Measurements from ENCODE around the gene RNF8.
"Not testable (repeated sequence)": the region's sequence is repeated elsewhere in the genome, so short reads cannot be mapped to it uniquely, and the experiment has no call there.

The RNF8 gene

GRCh38 chr6:37391120-37391519, 37.3 kb downstream of the RNF8 start:
- Histone ChIP-seq H3K9me3 (ENCODE audit: insufficient read depth, low read depth, low read length) (no peaks in the 10 kb centered on the region), H3K27ac (ENCODE audit: low read length) (no peak overlapping the region), H3K9ac (ENCODE audit: low read depth, low read length) (no peak overlapping the region), H3K36me3 (ENCODE audit: insufficient read depth, low read depth, low read length) (peaks cover 67% of the 10 kb centered on the region), H3K4me1 (ENCODE audit: insufficient read depth, low read length) (no peaks in the 10 kb centered on the region), H3K27me3 (ENCODE audit: insufficient read depth, low read length) (no peaks in the 10 kb centered on the region), H3K4me3 (ENCODE audit: low read length) (no peak overlapping the region)

GRCh38 chr6:37392821-37393220, 39.0 kb downstream of the RNF8 start:
- H3K9ac ChIP-seq (ENCODE audit: low read depth, low read length) = no peak overlapping the region
- no peaks in the 10 kb centered on the region for H3K4me1 ChIP-seq (ENCODE audit: insufficient read depth, low read length)
- peaks cover 52% of the 10 kb centered on the region for H3K36me3 ChIP-seq (ENCODE audit: insufficient read depth, low read depth, low read length)
- H3K27ac ChIP-seq (ENCODE audit: low read length) = no peak overlapping the region
- no peaks in the 10 kb centered on the region for H3K9me3 ChIP-seq (ENCODE audit: insufficient read depth, low read depth, low read length)
- no peak overlapping the region for H3K4me3 ChIP-seq (ENCODE audit: low read length)
- H3K27me3 ChIP-seq (ENCODE audit: insufficient read depth, low read length) = no peaks in the 10 kb centered on the region

DNA sequence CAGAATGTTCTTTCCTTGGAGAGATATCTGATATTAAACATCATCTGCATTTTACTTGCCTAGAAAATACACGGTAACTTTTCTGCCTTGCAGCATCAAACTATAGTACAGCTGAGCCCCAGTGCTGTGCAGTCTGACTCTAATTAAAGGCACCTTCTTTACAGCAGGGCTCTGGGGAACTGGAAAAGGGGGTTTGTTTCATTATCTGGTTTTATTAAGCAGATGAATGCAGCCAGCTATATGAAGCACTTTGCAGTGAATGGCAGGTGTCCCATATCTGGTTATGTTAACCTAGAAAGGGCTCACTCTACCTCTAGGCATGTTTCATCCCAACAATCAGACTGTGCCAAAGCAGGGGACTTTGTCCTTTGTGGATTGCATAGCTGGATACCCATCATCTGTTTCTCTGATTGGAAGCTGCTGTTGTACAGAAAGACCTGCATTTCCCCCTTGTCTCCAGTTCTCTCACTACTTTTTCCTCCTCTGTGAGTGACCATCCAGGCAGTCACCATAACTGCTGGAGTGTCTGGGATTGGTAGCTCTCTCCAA, 39.7 kb downstream of the RNF8 start:
- H3K9ac ChIP-seq (ENCODE audit: low read depth, low read length) = no peak overlapping the region
- H3K36me3 ChIP-seq (ENCODE audit: insufficient read depth, low read depth, low read length) = peaks cover 47% of the 10 kb centered on the region
- H3K27me3 ChIP-seq (ENCODE audit: insufficient read depth, low read length) = no peaks in the 10 kb centered on the region
- H3K27ac ChIP-seq (ENCODE audit: low read length) = no peak overlapping the region
- H3K4me1 ChIP-seq (ENCODE audit: insufficient read depth, low read length) = no peaks in the 10 kb centered on the region
- H3K9me3 ChIP-seq (ENCODE audit: insufficient read depth, low read depth, low read length) = no peaks in the 10 kb centered on the region
- H3K4me3 ChIP-seq (ENCODE audit: low read length) = no peak overlapping the region

DNA sequence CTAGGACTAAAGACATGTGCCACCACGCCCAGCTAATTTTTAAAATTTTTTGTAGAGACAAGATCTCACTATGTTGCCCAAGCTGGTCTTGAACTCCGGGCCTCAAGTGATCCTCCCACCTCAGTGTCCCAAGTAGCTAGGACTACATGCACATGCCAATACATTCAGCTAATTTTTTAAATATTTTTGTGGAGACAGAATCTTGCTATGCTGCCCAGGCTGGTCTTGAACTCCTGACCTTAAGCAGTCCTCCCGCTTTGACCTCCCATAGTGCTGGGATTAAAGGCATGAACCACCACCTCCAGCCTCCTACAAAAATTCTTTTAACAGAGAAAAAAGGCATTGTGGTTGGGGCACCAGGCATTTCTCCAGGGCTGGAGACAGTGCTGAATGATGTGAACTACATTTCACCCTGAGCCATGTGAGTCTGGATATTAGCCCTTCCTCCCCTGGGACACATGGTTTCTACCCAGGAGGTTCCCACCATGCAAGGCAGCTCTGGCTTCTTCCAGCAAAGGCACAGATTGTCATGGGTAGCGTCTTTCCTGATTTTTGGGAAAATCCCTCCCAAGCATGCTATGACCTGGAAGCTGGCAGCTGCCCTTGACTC, 42.9 kb downstream of the RNF8 start:
- peaks cover 15% of the 10 kb centered on the region for H3K36me3 ChIP-seq (ENCODE audit: insufficient read depth, low read depth, low read length)
- H3K4me1 ChIP-seq (ENCODE audit: insufficient read depth, low read length) = no peaks in the 10 kb centered on the region
- no peak overlapping the region for H3K9ac ChIP-seq (ENCODE audit: low read depth, low read length)
- H3K27me3 ChIP-seq (ENCODE audit: insufficient read depth, low read length) = 0 out of 2 replicates have a peak, but pooled peaks cover 4% of the 10 kb centered on the region
- H3K9me3 ChIP-seq (ENCODE audit: insufficient read depth, low read depth, low read length) = no peaks in the 10 kb centered on the region
- no peak overlapping the region for H3K27ac ChIP-seq (ENCODE audit: low read length)
- no peak overlapping the region for H3K4me3 ChIP-seq (ENCODE audit: low read length)

GRCh38 chr6:37399131-37399530, 45.3 kb downstream of the RNF8 start:
- Histone ChIP-seq H3K36me3 (ENCODE audit: insufficient read depth, low read depth, low read length) (no peaks in the 10 kb centered on the region), H3K27me3 (ENCODE audit: insufficient read depth, low read length) (0 out of 2 replicates have a peak, but pooled peaks cover 4% of the 10 kb centered on the region), H3K9ac (ENCODE audit: low read depth, low read length) (no peak overlapping the region), H3K9me3 (ENCODE audit: insufficient read depth, low read depth, low read length) (no peaks in the 10 kb centered on the region), H3K4me3 (ENCODE audit: low read length) (no peak overlapping the region), H3K4me1 (ENCODE audit: insufficient read depth, low read length) (no peaks in the 10 kb centered on the region), H3K27ac (ENCODE audit: low read length) (no peak overlapping the region)

GRCh38 chr6:37399795-37400490, 46.2 kb downstream of the RNF8 start:
- Histone ChIP-seq H3K9ac (ENCODE audit: low read depth, low read length) (no peak overlapping the region), H3K27me3 (ENCODE audit: insufficient read depth, low read length) (0 out of 2 replicates have a peak, but pooled peaks cover 4% of the 10 kb centered on the region), H3K4me3 (ENCODE audit: low read length) (no peak overlapping the region), H3K36me3 (ENCODE audit: insufficient read depth, low read depth, low read length) (no peaks in the 10 kb centered on the region), H3K9me3 (ENCODE audit: insufficient read depth, low read depth, low read length) (no peaks in the 10 kb centered on the region), H3K4me1 (ENCODE audit: insufficient read depth, low read length) (no peaks in the 10 kb centered on the region), H3K27ac (ENCODE audit: low read length) (no peak overlapping the region)

GRCh38 chr6:37401658-37402057, 47.9 kb downstream of the RNF8 start:
- H3K27ac ChIP-seq (ENCODE audit: low read length); H3K9me3 ChIP-seq (ENCODE audit: insufficient read depth, low read depth, low read length); H3K36me3 ChIP-seq (ENCODE audit: insufficient read depth, low read depth, low read length); H3K4me1 ChIP-seq (ENCODE audit: insufficient read depth, low read length); H3K9ac ChIP-seq (ENCODE audit: low read depth, low read length); H3K4me3 ChIP-seq (ENCODE audit: low read length); H3K27me3 ChIP-seq (ENCODE audit: insufficient read depth, low read length): not testable (repeated sequence)

DNA sequence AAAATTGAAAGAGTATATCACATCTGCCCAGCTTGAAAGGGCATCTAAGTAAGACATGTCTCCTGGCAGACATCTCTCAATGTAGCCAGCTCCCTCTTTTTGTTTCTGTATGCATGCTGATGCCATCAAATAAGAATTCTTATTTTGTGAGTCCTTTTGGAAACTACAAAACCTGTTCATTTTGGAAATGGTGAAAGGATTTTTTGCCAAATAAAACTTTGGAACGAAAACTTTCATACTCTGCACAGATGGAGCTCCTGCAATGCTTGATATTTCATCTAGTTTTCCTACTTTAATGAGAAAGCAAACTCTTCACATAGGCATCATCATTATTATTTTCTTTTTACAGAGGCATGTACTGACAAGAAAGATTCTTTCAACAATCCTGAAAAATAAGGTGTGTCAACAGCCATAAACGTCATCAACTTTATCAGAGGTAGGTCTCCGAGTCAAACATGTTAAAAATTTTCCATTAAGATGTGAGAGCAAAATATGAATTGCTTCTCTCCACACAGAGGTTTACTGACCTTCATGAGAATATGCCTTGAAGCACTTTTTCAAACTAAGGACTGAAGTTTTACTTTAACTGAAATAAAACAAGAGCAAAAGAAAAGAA, 53.1 kb downstream of the RNF8 start:
- H3K4me3 ChIP-seq (ENCODE audit: low read length) = no peak overlapping the region
- no peaks in the 10 kb centered on the region for H3K4me1 ChIP-seq (ENCODE audit: insufficient read depth, low read length)
- H3K36me3 ChIP-seq (ENCODE audit: insufficient read depth, low read depth, low read length) = no peaks in the 10 kb centered on the region
- no peak overlapping the region for H3K9ac ChIP-seq (ENCODE audit: low read depth, low read length)
- no peak overlapping the region for H3K27ac ChIP-seq (ENCODE audit: low read length)
- no peaks in the 10 kb centered on the region for H3K27me3 ChIP-seq (ENCODE audit: insufficient read depth, low read length)
- no peaks in the 10 kb centered on the region for H3K9me3 ChIP-seq (ENCODE audit: insufficient read depth, low read depth, low read length)

DNA sequence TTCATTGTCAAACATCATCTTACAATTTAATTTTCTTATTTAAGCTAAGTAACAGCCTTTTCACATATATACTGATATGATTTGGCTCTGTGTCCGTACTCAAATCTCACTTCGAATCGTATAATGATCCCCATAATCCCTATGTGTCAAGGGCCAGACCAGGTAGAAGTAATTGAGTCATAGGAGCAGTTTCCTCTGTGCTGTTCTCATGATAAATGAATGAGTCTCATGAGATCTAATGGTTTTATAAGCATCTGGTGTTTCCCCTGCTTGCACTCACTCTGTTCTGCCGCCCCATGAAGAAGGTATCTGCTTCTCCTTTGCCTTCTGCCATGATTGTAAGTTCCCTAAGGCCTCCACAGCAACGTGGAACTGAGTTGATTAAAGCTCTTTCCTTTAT, 54.2 kb downstream of the RNF8 start:
- no peaks in the 10 kb centered on the region for H3K36me3 ChIP-seq (ENCODE audit: insufficient read depth, low read depth, low read length)

GRCh38 chr6:37409501-37409900, 55.7 kb downstream of the RNF8 start:
- H3K36me3 ChIP-seq (ENCODE audit: insufficient read depth, low read depth, low read length) = no peaks in the 10 kb centered on the region
- H3K27me3 ChIP-seq (ENCODE audit: insufficient read depth, low read length) = no peaks in the 10 kb centered on the region
- no peaks in the 10 kb centered on the region for H3K4me1 ChIP-seq (ENCODE audit: insufficient read depth, low read length)
- no peak overlapping the region for H3K4me3 ChIP-seq (ENCODE audit: low read length)
- no peak overlapping the region for H3K27ac ChIP-seq (ENCODE audit: low read length)
- H3K9ac ChIP-seq (ENCODE audit: low read depth, low read length) = no peak overlapping the region
- no peaks in the 10 kb centered on the region for H3K9me3 ChIP-seq (ENCODE audit: insufficient read depth, low read depth, low read length)

More for the DNA sequence above, 54.2 kb downstream of the RNF8 start:
- Histone ChIP-seq H3K9ac (ENCODE audit: low read depth, low read length) (no peak overlapping the region), H3K27me3 (ENCODE audit: insufficient read depth, low read length) (no peaks in the 10 kb centered on the region), H3K27ac (ENCODE audit: low read length) (no peak overlapping the region), H3K9me3 (ENCODE audit: insufficient read depth, low read depth, low read length) (no peaks in the 10 kb centered on the region), H3K4me3 (ENCODE audit: low read length) (no peak overlapping the region), H3K4me1 (ENCODE audit: insufficient read depth, low read length) (no peaks in the 10 kb centered on the region)

DNA sequence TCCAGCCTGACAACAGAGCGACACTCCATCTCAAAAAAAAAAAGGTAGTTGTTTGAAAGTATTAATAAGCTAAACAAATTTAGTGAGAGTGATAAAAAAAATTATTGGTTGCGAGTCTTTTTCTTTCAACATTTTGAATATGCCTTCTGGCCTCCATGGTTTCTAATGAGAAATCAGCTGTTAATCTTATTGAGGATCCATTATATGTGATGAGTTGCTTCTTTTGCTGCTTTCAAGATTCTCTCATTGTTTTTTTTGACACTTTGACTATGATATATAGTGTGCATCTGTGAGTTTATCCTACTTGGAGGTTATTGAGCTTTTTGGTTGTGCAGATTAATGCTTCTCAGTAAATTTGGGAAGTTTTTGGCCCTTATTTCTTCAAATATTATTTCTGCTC, 63.6 kb downstream of the RNF8 start:
- H3K9me3 ChIP-seq (ENCODE audit: insufficient read depth, low read depth, low read length) = no peaks in the 10 kb centered on the region
- H3K4me1 ChIP-seq (ENCODE audit: insufficient read depth, low read length) = no peaks in the 10 kb centered on the region
- H3K9ac ChIP-seq (ENCODE audit: low read depth, low read length) = no peak overlapping the region
- H3K36me3 ChIP-seq (ENCODE audit: insufficient read depth, low read depth, low read length) = no peaks in the 10 kb centered on the region
- no peak overlapping the region for H3K27ac ChIP-seq (ENCODE audit: low read length)
- no peaks in the 10 kb centered on the region for H3K27me3 ChIP-seq (ENCODE audit: insufficient read depth, low read length)
- no peak overlapping the region for H3K4me3 ChIP-seq (ENCODE audit: low read length)

- H3K9me3 ChIP-seq (ENCODE audit: insufficient read depth, low read depth, low read length) = no peaks in the 10 kb centered on the region
- no peaks in the 10 kb centered on the region for H3K4me1 ChIP-seq (ENCODE audit: insufficient read depth, low read length)
- H3K4me3 ChIP-seq (ENCODE audit: low read length) = no peak overlapping the region
- no peaks in the 10 kb centered on the region for H3K27me3 ChIP-seq (ENCODE audit: insufficient read depth, low read length)
- H3K36me3 ChIP-seq (ENCODE audit: insufficient read depth, low read depth, low read length) = no peaks in the 10 kb centered on the region
- no peak overlapping the region for H3K9ac ChIP-seq (ENCODE audit: low read depth, low read length)
- H3K27ac ChIP-seq (ENCODE audit: low read length) = no peak overlapping the region
Measured at GRCh38 chr6:37418722-37419121, 64.9 kb downstream of the RNF8 start.

Measured in iPS-20b (cell line).